A549 treated with CORT108297 at 1 μM for 4 hours (cell line): ENCODE results near the gene BCL2L14. TPM values are rescaled to one million over a fixed set of nuclear protein-coding genes. Genes with fewer than 3 reads are reported as not detected.

Source experiments
- total RNA-seq: library from RNA; stranded (reverse); fragments of 200-300 nt; extraction: Qiagen RNA extraction; gene quantifications from 5 replicates; pipeline ENCODE4 v1.2.3, GENCODE V29; 2022

Gene BCL2L14
- total RNA-seq = not detected in 5 replicates

DNA sequence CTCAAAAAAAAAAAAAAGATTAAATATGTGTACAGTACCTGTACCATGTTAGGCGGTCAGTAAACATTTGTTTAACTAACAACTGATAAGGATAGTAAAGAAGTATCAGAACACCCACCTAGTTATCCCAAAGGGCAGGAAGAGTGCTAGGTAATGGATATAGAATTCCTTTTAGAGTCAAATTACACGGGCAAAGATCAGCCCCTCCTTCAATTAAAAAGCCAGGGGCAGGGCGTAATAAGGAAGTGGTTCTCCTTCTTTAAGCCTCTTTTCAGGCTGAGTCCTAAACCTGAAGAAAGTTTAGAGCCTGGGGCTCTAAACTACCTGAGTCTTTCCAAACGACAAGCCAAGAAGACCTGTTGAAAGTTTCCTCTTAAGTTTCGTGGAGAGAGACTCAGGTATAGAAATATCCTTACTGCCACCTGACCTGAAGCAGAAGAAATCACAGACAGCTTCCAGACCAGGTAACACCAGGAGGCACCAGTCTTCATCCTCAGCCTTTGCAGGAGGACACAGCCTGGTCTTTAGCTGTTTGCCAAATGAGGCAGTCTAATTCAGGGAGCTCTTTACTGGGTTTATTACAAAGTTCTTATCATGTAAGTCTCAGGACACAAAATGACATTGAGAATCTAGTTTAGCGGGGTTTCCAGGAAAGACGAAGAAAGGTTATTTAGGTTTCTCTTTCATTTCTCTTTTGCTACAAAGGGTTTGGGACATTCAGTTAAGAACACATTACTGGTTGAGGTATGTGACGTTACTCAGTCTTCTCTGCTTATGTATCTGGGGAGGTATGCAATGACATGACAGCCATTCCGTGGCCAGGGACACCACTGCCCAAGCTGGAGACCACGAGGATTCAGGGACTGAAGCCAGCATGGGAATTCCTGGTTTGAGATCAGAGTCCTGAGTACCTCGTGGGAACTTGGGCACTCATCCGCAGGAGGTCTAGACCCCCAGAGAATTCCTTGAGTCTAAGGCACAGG is at the start of gene BCL2L14:
Gene BCL2L14, plus strand, starts transcription at position 266 of the 983 bp plus-strand sequence. CDS start 8,367 bp downstream, outside the sequence.

Other genes with a start within 250 kb of the BCL2L14 start
- 13.1 to 22.2 TPM (median 18.0 TPM) in 5 replicates for gene LRP6, start 196.1 kb downstream of the BCL2L14 start, total RNA-seq